ENCODE data around the gene TMEM171.

TMEM171 gene

GRCh38 chr5:73110190-73110589, 10.2 kb upstream of the TMEM171 start:
- H3K4me2 ChIP-seq (ENCODE audit: low read depth, low read length): no peak overlapping the region
- no peaks in the 10 kb centered on the region for H3K36me3 ChIP-seq (replicated peaks; ENCODE audit: insufficient read depth, low read length)
- no peak overlapping the region for H2AFZ ChIP-seq (ENCODE audit: low read length)
- no peaks in the 10 kb centered on the region for H3F3A ChIP-seq (ENCODE audit: insufficient read depth, low read length)
- DNase-seq: no peak
- H4K20me1 ChIP-seq (ENCODE audit: insufficient read depth, low read length): no peaks in the 10 kb centered on the region
- no peak for TF ChIP-seq EZH2 (optimal IDR thresholded peaks at IDR 0.05; ENCODE audit: low read depth, low read length)
- no peak for TF ChIP-seq EZH2phosphoT487 (IDR thresholded peaks at IDR 0.05; ENCODE audit: low read length)
- TF ChIP-seq CTCF (IDR thresholded peaks at IDR 0.05; ENCODE audit: low read length): no peak
- H3K27me3 ChIP-seq (replicated peaks; ENCODE audit: insufficient read depth, low read length): no peaks in the 10 kb centered on the region
- no peak overlapping the region for H3K27ac ChIP-seq (ENCODE audit: low read length)
- no peaks in the 10 kb centered on the region for H3K9me3 ChIP-seq (replicated peaks; ENCODE audit: insufficient read depth, low read length)
- H3K9me2 ChIP-seq (replicated peaks; ENCODE audit: insufficient read depth, low read length): no peaks in the 10 kb centered on the region
- 0 out of 2 replicates have a peak, but pooled peaks cover 3% of the 10 kb centered on the region for H3K4me1 ChIP-seq (ENCODE audit: low read length)
- H3K9ac ChIP-seq (ENCODE audit: low read length): no peak overlapping the region
- H3K4me3 ChIP-seq (ENCODE audit: low read length): no peak overlapping the region
- H3K79me2 ChIP-seq (ENCODE audit: low read length): no peaks in the 10 kb centered on the region

- no peak for DNase-seq
- Histone ChIP-seq H4K20me1 (ENCODE audit: insufficient read depth, low read length) (no peaks in the 10 kb centered on the region), H3K9me2 (replicated peaks; ENCODE audit: insufficient read depth, low read length) (no peaks in the 10 kb centered on the region)
These were observed 8.8 kb upstream of the TMEM171 start for GRCh38 chr5:73111536-73111935.

GRCh38 chr5:73112359-73112758, 8.0 kb upstream of the TMEM171 start:
- Histone ChIP-seq H2AFZ (ENCODE audit: low read length) (no peak overlapping the region), H3K4me2 (ENCODE audit: low read depth, low read length) (no peak overlapping the region), H3K9ac (ENCODE audit: low read length) (no peak overlapping the region), H3K27ac (ENCODE audit: low read length) (no peak overlapping the region), H3K79me2 (ENCODE audit: low read length) (no peaks in the 10 kb centered on the region), H4K20me1 (ENCODE audit: insufficient read depth, low read length) (no peaks in the 10 kb centered on the region), H3K4me3 (ENCODE audit: low read length) (no peak overlapping the region), H3K4me1 (ENCODE audit: low read length) (0 out of 2 replicates have a peak, but pooled peaks cover 3% of the 10 kb centered on the region), H3K9me3 (replicated peaks; ENCODE audit: insufficient read depth, low read length) (no peaks in the 10 kb centered on the region), H3K9me2 (replicated peaks; ENCODE audit: insufficient read depth, low read length) (no peaks in the 10 kb centered on the region), H3K36me3 (replicated peaks; ENCODE audit: insufficient read depth, low read length) (no peaks in the 10 kb centered on the region), H3F3A (ENCODE audit: insufficient read depth, low read length) (no peaks in the 10 kb centered on the region), H3K27me3 (replicated peaks; ENCODE audit: insufficient read depth, low read length) (0 out of 2 replicates have a peak, but pooled peaks cover 5% of the 10 kb centered on the region)
- no peak for TF ChIP-seq CTCF (IDR thresholded peaks at IDR 0.05; ENCODE audit: low read length)
- no peak for DNase-seq

More at GRCh38 chr5:73111536-73111935, 8.8 kb upstream of the TMEM171 start:
- no peaks in the 10 kb centered on the region for H3K9me3 ChIP-seq (replicated peaks; ENCODE audit: insufficient read depth, low read length)
- H2AFZ ChIP-seq (ENCODE audit: low read length): no peak overlapping the region
- H3K9ac ChIP-seq (ENCODE audit: low read length): no peak overlapping the region
- H3K4me3 ChIP-seq (ENCODE audit: low read length): no peak overlapping the region
- H3K4me1 ChIP-seq (ENCODE audit: low read length): 0 out of 2 replicates have a peak, but pooled peaks cover 3% of the 10 kb centered on the region
- H3K27me3 ChIP-seq (replicated peaks; ENCODE audit: insufficient read depth, low read length): 0 out of 2 replicates have a peak, but pooled peaks cover under 1% of the 10 kb centered on the region
- no peak overlapping the region for H3K4me2 ChIP-seq (ENCODE audit: low read depth, low read length)
- no peak overlapping the region for H3K27ac ChIP-seq (ENCODE audit: low read length)
- no peaks in the 10 kb centered on the region for H3K79me2 ChIP-seq (ENCODE audit: low read length)
- H3F3A ChIP-seq (ENCODE audit: insufficient read depth, low read length): no peaks in the 10 kb centered on the region
- TF ChIP-seq EZH2 (optimal IDR thresholded peaks at IDR 0.05; ENCODE audit: low read depth, low read length) (no peak), EZH2phosphoT487 (IDR thresholded peaks at IDR 0.05; ENCODE audit: low read length) (no peak), CTCF (IDR thresholded peaks at IDR 0.05; ENCODE audit: low read length) (no peak)
- H3K36me3 ChIP-seq (replicated peaks; ENCODE audit: insufficient read depth, low read length): no peaks in the 10 kb centered on the region

Measured in MM.1S (cell line).